ENCODE results near the gene CXorf38.
A peak's percentile ranks its signal among the peaks of the same experiment; 100 is the strongest.

CXorf38 gene

GRCh38 chrX:40647307-40648197 lies at the start of gene CXorf38:
Gene CXorf38, minus strand, starts transcription at chrX:40647561. Its CDS starts 41 bp downstream, at chrX:40647520.
- peak; percentile 18 for TF ChIP-seq CTCF (IDR thresholded peaks at IDR 0.05; ENCODE audit: extremely low read depth, insufficient read depth, missing control alignments)
- in situ Hi-C loops (cut with MboI; ENCODE audit: low pct_unique_long_range_greater_than_20kb, low sequenced_read_pairs, unreplicated experiment): no loop called here
- peak; percentile 96 for DNase-seq (ENCODE audit: low spot score)

- DNase-seq (ENCODE audit: low spot score): no peak
- in situ Hi-C loops (cut with MboI; ENCODE audit: low pct_unique_long_range_greater_than_20kb, low sequenced_read_pairs, unreplicated experiment): no loop called here
- no peak for TF ChIP-seq CTCF (IDR thresholded peaks at IDR 0.05; ENCODE audit: extremely low read depth, insufficient read depth, missing control alignments)
Measured at GRCh38 chrX:40694802-40695201, 47.4 kb upstream of the CXorf38 start.

GRCh38 chrX:40688929-40689328 lies 41.6 kb upstream of the CXorf38 start:
- no peak for TF ChIP-seq CTCF (IDR thresholded peaks at IDR 0.05; ENCODE audit: extremely low read depth, insufficient read depth, missing control alignments)
- DNase-seq (ENCODE audit: low spot score): no peak
- in situ Hi-C loops (cut with MboI; ENCODE audit: low pct_unique_long_range_greater_than_20kb, low sequenced_read_pairs, unreplicated experiment): no loop called here

- in situ Hi-C loops (cut with MboI; ENCODE audit: low pct_unique_long_range_greater_than_20kb, low sequenced_read_pairs, unreplicated experiment): no loop called here
- TF ChIP-seq CTCF (IDR thresholded peaks at IDR 0.05; ENCODE audit: extremely low read depth, insufficient read depth, missing control alignments): no peak
- DNase-seq (ENCODE audit: low spot score): no peak
Measured at GRCh38 chrX:40687169-40687568, 39.8 kb upstream of the CXorf38 start.

- no peak for DNase-seq (ENCODE audit: low spot score)
- in situ Hi-C loops (cut with MboI; ENCODE audit: low pct_unique_long_range_greater_than_20kb, low sequenced_read_pairs, unreplicated experiment): no loop called here
- no peak for TF ChIP-seq CTCF (IDR thresholded peaks at IDR 0.05; ENCODE audit: extremely low read depth, insufficient read depth, missing control alignments)
Measured at GRCh38 chrX:40685362-40685918, 38.1 kb upstream of the CXorf38 start.

GRCh38 chrX:40684092-40684491 lies 36.7 kb upstream of the CXorf38 start:
- in situ Hi-C loops (cut with MboI; ENCODE audit: low pct_unique_long_range_greater_than_20kb, low sequenced_read_pairs, unreplicated experiment): no loop called here

More at GRCh38 chrX:40684092-40684491, 36.7 kb upstream of the CXorf38 start:
- TF ChIP-seq CTCF (IDR thresholded peaks at IDR 0.05; ENCODE audit: extremely low read depth, insufficient read depth, missing control alignments): no peak
- no peak for DNase-seq (ENCODE audit: low spot score)

Measured in GM13977 (cell line).